GM10248 (cell line): ENCODE results near the gene SETD1B.

Experiments used
- CTCF ChIA-PET: fragments of 300-600 bp; sonication (Branson Sonifier 250); formaldehyde crosslinking; extraction: SDS; loops from one replicate; lab custom pipeline; 2021; ENCODE audit warnings: antibody characterized with exemption; lab: Yijun Ruan, JAX
- POLR2A ChIA-PET: fragments of 350-650 bp; sonication (Branson Sonifier 250); formaldehyde crosslinking; extraction: SDS; loops from one replicate; lab custom pipeline; 2020; ENCODE audit warnings: antibody characterized with exemption; lab: Yijun Ruan, JAX
- DNase-seq: peaks from one replicate; pipeline ENCODE4 v3.0.0; 2012; ENCODE audit errors: extremely low spot score
- CTCF ChIP-seq: IDR thresholded peaks from 2 replicates; pipeline ENCODE4 v1.5.1; 2012; ENCODE audit warnings: mild to moderate bottlenecking, low read depth; ENCODE audit errors: extremely low read depth, missing control alignments, control extremely low read depth

Gene SETD1B

GRCh38 chr12:121766290-121767039, 37.3 kb upstream of the SETD1B start:
- no peak for TF ChIP-seq CTCF
- CTCF ChIA-PET, result interaction anchor here (1.5 to 23.3 kb wide), 4 partner anchors 9 to 30 kb away, joined by 3 to 533 read pairs (median 30); partner anchors contain the start of gene RHOF
- DNase-seq, result no peak
- POLR2A ChIA-PET, result interaction anchor here (0.5 kb wide), 1 partner anchor 8 kb away, joined by 3 read pairs; no protein-coding TSS in a partner anchor

GRCh38 chr12:121767525-121768016, 36.2 kb upstream of the SETD1B start:
- no peak for DNase-seq
- TF ChIP-seq CTCF, result no peak
- CTCF ChIA-PET, result interaction anchor here (0.8 to 23.3 kb wide), 3 partner anchors 9 to 73 kb away, joined by 3 to 533 read pairs (median 10); partner anchors contain the start of gene RHOF
- POLR2A ChIA-PET, result interaction anchor here (0.6 kb wide), 1 partner anchor 64 kb away, joined by 3 read pairs; no protein-coding TSS in a partner anchor

- POLR2A ChIA-PET, result no interaction called here
- CTCF ChIA-PET, result interaction anchor here (23.3 kb wide), 1 partner anchor 27 kb away, joined by 533 read pairs; the partner anchor contains the start of gene RHOF
- TF ChIP-seq CTCF, result no peak
- DNase-seq, result no peak
Observed at GRCh38 chr12:121769297-121769830, 34.4 kb upstream of the SETD1B start.

- DNase-seq, result no peak
- POLR2A ChIA-PET, result no interaction called here
- TF ChIP-seq CTCF, result no peak
- CTCF ChIA-PET, result interaction anchor here (23.3 kb wide), 1 partner anchor 26 kb away, joined by 533 read pairs; the partner anchor contains the start of gene RHOF
Observed at GRCh38 chr12:121769831-121770301, 33.9 kb upstream of the SETD1B start.

GRCh38 chr12:121770388-121770787, 33.4 kb upstream of the SETD1B start:
- no peak for TF ChIP-seq CTCF
- POLR2A ChIA-PET, result no interaction called here
- CTCF ChIA-PET, result interaction anchor here (23.3 kb wide), 1 partner anchor 26 kb away, joined by 533 read pairs; the partner anchor contains the start of gene RHOF
- no peak for DNase-seq
